Sigmoid colon (tissue), 7 donors: ENCODE data around the gene DNHD1. TPM values are rescaled to one million over a fixed set of nuclear protein-coding genes. Genes with fewer than 3 reads are reported as not detected.

Source experiments
- DNase-seq: peaks from one replicate; pipeline ENCODE4 v3.0.0-alpha.2; 2019
- H3K27ac ChIP-seq, 4 donors: fragments of 200-600 bp; sonication (generic); one replicate each; pipeline ENCODE4 v1.5.1; 2016 to 2019; ENCODE audit warnings: mild to moderate bottlenecking in 1 of 4
- H3K27me3 ChIP-seq, 3 donors: fragments of 200-600 bp; sonication (generic); one replicate each; pipeline ENCODE4 v1.5.1; 2019; ENCODE audit warnings: mild to moderate bottlenecking in 1 of 3
- H3K36me3 ChIP-seq, 4 donors: fragments of 200-600 bp; sonication (generic); one replicate each; pipeline ENCODE4 v1.5.1; 2016 to 2019
- H3K4me1 ChIP-seq, 4 donors: fragments of 200-600 bp; sonication (generic); one replicate each; pipeline ENCODE4 v1.5.1; 2017 to 2019
- H3K4me3 ChIP-seq, 4 donors: fragments of 200-600 bp; sonication (generic); one replicate each; pipeline ENCODE4 v1.5.1; 2017 to 2019; ENCODE audit warnings: mild to moderate bottlenecking in 2 of 4, moderate library complexity in 1 of 4
- H3K9me3 ChIP-seq, 4 donors: fragments of 200-600 bp in 3 of 4; sonication (generic) in 3 of 4; one replicate each; pipeline versions ENCODE4 v1.5.1 to v1.6.1; 2013 to 2019
- CTCF ChIP-seq, 4 experiments: fragments of 450-650 bp in 3 of 4; fragments of 200-600 bp in 1 of 4; IDR thresholded peaks; one replicate each; pipeline ENCODE4 v1.5.1; 2016 to 2019; ENCODE audit warnings: antibody characterized with exemption in 4 of 4, mild to moderate bottlenecking in 3 of 4, moderate library complexity in 2 of 4
- EP300 ChIP-seq, 4 donors: sonication (generic); formaldehyde crosslinking; IDR thresholded peaks; one replicate each; pipeline ENCODE4 v1.6.1; 2017; ENCODE audit warnings: antibody characterized with exemption in 4 of 4
- POLR2A ChIP-seq, 2 donors: fragments of 450-650 bp; IDR thresholded peaks; one replicate each; pipeline ENCODE4 v1.6.1; 2016; ENCODE audit warnings: antibody characterized with exemption in 2 of 2, mild to moderate bottlenecking in 2 of 2, moderate library complexity in 2 of 2
- POLR2AphosphoS5 ChIP-seq, 4 donors: sonication (generic); formaldehyde crosslinking; IDR thresholded peaks; one replicate each; pipeline ENCODE4 v1.6.1; 2017; ENCODE audit warnings: antibody characterized with exemption in 4 of 4
- WGBS, 2 donors: extraction: QIAGEN DNeasy Blood & Tissue Kit; methylation state at CpG; one replicate each; pipeline ENCODE4 v1.1.7; 2013; 5-methylcytosine and 5-hydroxymethylcytosine counted together
- intact Hi-C: fragments of 100-400 bp; cut with DNase I; formaldehyde crosslinking; loops from one replicate; pipeline ENCODE4 v1.15.1; 2023
- polyA plus RNA-seq, 3 donors: library from polyadenylated mRNA; stranded (reverse); fragments of 200-250 nt; gene quantifications; one replicate each; pipeline ENCODE4 v1.2.3, GENCODE V29; 2013
- total RNA-seq, 4 donors: library from RNA; depleted of rRNA; stranded (reverse); fragments of >200 nt; gene quantifications; one replicate each; pipeline ENCODE4 v1.1.0, GENCODE V29; 2016
- donor health status: healthy with polysubstance abuse.
- donor health status: Bipolar disorder and iron deficiency.
- donor health status: healthy.

The DNHD1 gene
- total and polyA plus RNA-seq, 7 donors = 1.4 to 29.9 (median 12.5) TPM

- TF ChIP-seq EP300 (IDR thresholded peaks at IDR 0.05) (no peak), POLR2AphosphoS5 (IDR thresholded peaks at IDR 0.05) (no peak), POLR2A (IDR thresholded peaks at IDR 0.05) (no peak), CTCF (IDR thresholded peaks at IDR 0.05) (no peak)
- intact Hi-C loops = no loop called here
- DNase-seq = no peak
- Histone ChIP-seq H3K27me3 (no peaks in the 10 kb centered on the region), H3K4me3 (no peak overlapping the region), H3K27ac (no peak overlapping the region), H3K9me3 (no peaks in the 10 kb centered on the region), H3K36me3 (peaks cover 0 to 66% (median 16%) of the 10 kb centered on the region in 4 donors), H3K4me1 (peaks cover 0 to 21% (median 17%) of the 10 kb centered on the region in 4 donors)
- WGBS, 2 donors = 97 to 99% methylated on average over 3 of the region's 3 CpGs
Observed at GRCh38 chr11:6485661-6486060, 11.4 kb upstream of the DNHD1 start.

GRCh38 chr11:6486256-6486655 lies 10.8 kb upstream of the DNHD1 start:
- intact Hi-C loops = no loop called here
- Histone ChIP-seq H3K4me1 (peaks cover 0 to 18% (median 14%) of the 10 kb centered on the region in 4 donors), H3K9me3 (no peaks in the 10 kb centered on the region), H3K4me3 (no peak overlapping the region), H3K27ac (no peak overlapping the region), H3K36me3 (peaks cover 0 to 66% (median 16%) of the 10 kb centered on the region in 4 donors), H3K27me3 (no peaks in the 10 kb centered on the region)
- TF ChIP-seq EP300 (IDR thresholded peaks at IDR 0.05) (no peak), POLR2AphosphoS5 (IDR thresholded peaks at IDR 0.05) (no peak), CTCF (IDR thresholded peaks at IDR 0.05) (no peak), POLR2A (IDR thresholded peaks at IDR 0.05) (no peak)
- no peak for DNase-seq
- 60 to 75% methylated on average over 3 of the region's 3 CpGs for WGBS, 2 donors

- intact Hi-C loops = no loop called here
- Histone ChIP-seq H3K36me3 (peaks cover 0 to 67% (median 16%) of the 10 kb centered on the region in 4 donors), H3K27ac (no peak overlapping the region), H3K9me3 (no peaks in the 10 kb centered on the region), H3K27me3 (no peaks in the 10 kb centered on the region), H3K4me3 (no peak overlapping the region), H3K4me1 (peaks cover 0 to 15% (median 11%) of the 10 kb centered on the region in 4 donors)
- TF ChIP-seq POLR2A (IDR thresholded peaks at IDR 0.05) (no peak), POLR2AphosphoS5 (IDR thresholded peaks at IDR 0.05) (no peak), CTCF (IDR thresholded peaks at IDR 0.05) (no peak), EP300 (IDR thresholded peaks at IDR 0.05) (no peak)
- WGBS, 2 donors = 65 to 83% methylated on average over 1 of the region's 1 CpG
- no peak for DNase-seq
Observed at GRCh38 chr11:6486938-6487337, 10.1 kb upstream of the DNHD1 start.

GRCh38 chr11:6488342-6488741 lies 8.7 kb upstream of the DNHD1 start:
- no peak for DNase-seq
- peaks cover 0 to 69% (median 12%) of the 10 kb centered on the region in 4 donors for H3K36me3 ChIP-seq
- H3K27me3 ChIP-seq = no peaks in the 10 kb centered on the region
- peaks cover 0 to 1% (median 0%) of the 10 kb centered on the region in 4 donors for H3K4me1 ChIP-seq
- 51 to 75% methylated on average over 6 of the region's 6 CpGs for WGBS, 2 donors
- H3K4me3 ChIP-seq = no peak overlapping the region
- intact Hi-C loops = no loop called here
- H3K9me3 ChIP-seq = no peaks in the 10 kb centered on the region
- no peak overlapping the region for H3K27ac ChIP-seq
- no peak for TF ChIP-seq POLR2A (IDR thresholded peaks at IDR 0.05)
- TF ChIP-seq CTCF (IDR thresholded peaks at IDR 0.05) = no peak
- TF ChIP-seq EP300 (IDR thresholded peaks at IDR 0.05) = no peak
- TF ChIP-seq POLR2AphosphoS5 (IDR thresholded peaks at IDR 0.05) = no peak

GRCh38 chr11:6488821-6489220 lies 8.3 kb upstream of the DNHD1 start:
- H3K36me3 ChIP-seq = peaks cover 0 to 65% (median 12%) of the 10 kb centered on the region in 4 donors

More at GRCh38 chr11:6488821-6489220, 8.3 kb upstream of the DNHD1 start:
- Histone ChIP-seq H3K9me3 (no peaks in the 10 kb centered on the region), H3K4me3 (no peak overlapping the region), H3K27me3 (no peaks in the 10 kb centered on the region), H3K27ac (no peak overlapping the region), H3K4me1 (no peaks in the 10 kb centered on the region)
- WGBS, 2 donors = 68 to 87% methylated on average over 3 of the region's 3 CpGs
- intact Hi-C loops = no loop called here
- DNase-seq = no peak
- TF ChIP-seq EP300 (IDR thresholded peaks at IDR 0.05) (no peak), POLR2A (IDR thresholded peaks at IDR 0.05) (no peak), POLR2AphosphoS5 (IDR thresholded peaks at IDR 0.05) (no peak), CTCF (IDR thresholded peaks at IDR 0.05) (no peak)
